Measurements from ENCODE around the gene NELL1.

NELL1 gene

DNA sequence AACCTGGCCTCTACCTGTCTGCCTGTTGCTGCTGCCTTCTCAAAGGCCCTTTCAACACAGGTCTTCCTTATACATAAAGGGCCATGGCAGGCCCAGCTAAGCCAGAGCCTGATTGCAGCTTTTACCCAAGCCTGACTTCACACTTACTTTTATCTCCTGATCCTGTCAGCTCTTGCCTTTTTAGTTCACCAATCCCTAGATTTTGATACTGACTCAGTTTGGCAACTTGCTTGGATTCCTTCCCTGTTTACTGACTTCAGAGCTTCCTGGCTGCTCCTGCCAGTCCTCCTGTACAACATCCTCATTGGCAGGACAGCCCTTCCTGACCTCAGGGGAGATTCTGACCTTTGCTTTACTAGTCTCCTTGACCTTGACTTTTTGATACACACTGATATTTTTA, 195.2 kb downstream of the NELL1 start:
- Histone ChIP-seq H3K4me3 (ENCODE audit: low read length in 2 of 2) (no peak overlapping the region), H3K36me3 (ENCODE audit: control insufficient read depth in 2 of 2, insufficient read depth in 2 of 2, low read length in 2 of 2) (no peaks in the 10 kb centered on the region), H3K27me3 (ENCODE audit: control insufficient read depth in 1 of 2, insufficient read depth in 2 of 2, low read length in 2 of 2) (no peaks in the 10 kb centered on the region), H3K9ac (ENCODE audit: low read length in 2 of 2) (no peak overlapping the region), H3K4me1 (ENCODE audit: control insufficient read depth, insufficient read depth, low read length) (no peaks in the 10 kb centered on the region), H3K27ac (ENCODE audit: low read length) (no peak overlapping the region), H3K9me3 (ENCODE audit: control insufficient read depth in 2 of 2, low read length in 2 of 2) (no peaks in the 10 kb centered on the region)

DNA sequence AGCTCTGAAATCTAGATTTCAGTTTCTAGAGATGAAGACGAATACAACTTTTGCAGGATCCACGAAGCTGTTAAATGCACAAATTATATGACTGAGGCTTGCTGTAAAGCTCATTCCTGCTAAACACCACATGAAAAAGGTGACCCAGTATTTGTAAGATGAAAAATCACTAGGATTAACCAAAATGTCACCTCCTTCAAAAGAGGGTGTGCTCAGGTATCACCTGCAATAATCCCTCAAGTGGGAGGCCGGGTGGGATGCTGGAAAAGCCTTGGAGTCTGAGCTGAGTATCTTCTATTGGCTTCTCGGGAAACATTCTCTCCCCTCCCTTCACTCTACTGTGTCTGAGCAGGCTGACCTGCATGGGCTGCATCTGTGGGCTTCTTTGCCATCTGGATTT, 195.8 kb downstream of the NELL1 start:
- H3K4me1 ChIP-seq (ENCODE audit: control insufficient read depth, insufficient read depth, low read length) = no peaks in the 10 kb centered on the region
- H3K27ac ChIP-seq (ENCODE audit: low read length) = no peak overlapping the region
- no peak overlapping the region for H3K9ac ChIP-seq (ENCODE audit: low read length in 2 of 2)
- no peaks in the 10 kb centered on the region for H3K27me3 ChIP-seq (ENCODE audit: control insufficient read depth in 1 of 2, insufficient read depth in 2 of 2, low read length in 2 of 2)
- no peak overlapping the region for H3K4me3 ChIP-seq (ENCODE audit: low read length in 2 of 2)
- H3K36me3 ChIP-seq (ENCODE audit: control insufficient read depth in 2 of 2, insufficient read depth in 2 of 2, low read length in 2 of 2) = no peaks in the 10 kb centered on the region
- no peaks in the 10 kb centered on the region for H3K9me3 ChIP-seq (ENCODE audit: control insufficient read depth in 2 of 2, low read length in 2 of 2)

DNA sequence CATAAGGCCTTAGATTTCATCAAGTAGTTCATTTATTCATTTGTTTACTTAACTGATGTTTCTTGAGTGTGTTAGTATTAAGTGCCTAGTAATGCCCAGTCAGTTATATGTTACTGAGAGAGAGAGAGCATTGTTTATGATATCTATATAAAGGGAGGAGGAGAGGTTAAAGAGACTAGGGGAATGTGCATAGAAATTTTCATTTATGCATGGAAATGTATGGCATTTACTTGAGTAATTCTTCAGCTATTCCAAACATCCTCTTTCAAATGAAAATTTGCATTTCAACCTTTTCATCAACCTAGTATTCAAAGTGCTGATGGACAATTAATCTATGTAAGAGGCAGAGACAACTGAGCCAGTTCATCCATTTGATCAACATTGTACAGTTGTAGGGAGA, 199.7 kb downstream of the NELL1 start:
- Histone ChIP-seq H3K27me3 (ENCODE audit: control insufficient read depth in 1 of 2, insufficient read depth in 2 of 2, low read length in 2 of 2) (no peaks in the 10 kb centered on the region), H3K36me3 (ENCODE audit: control insufficient read depth in 2 of 2, insufficient read depth in 2 of 2, low read length in 2 of 2) (no peaks in the 10 kb centered on the region), H3K9me3 (ENCODE audit: control insufficient read depth in 2 of 2, low read length in 2 of 2) (no peaks in the 10 kb centered on the region), H3K27ac (ENCODE audit: low read length) (no peak overlapping the region), H3K9ac (ENCODE audit: low read length in 2 of 2) (no peak overlapping the region), H3K4me3 (ENCODE audit: low read length in 2 of 2) (no peak overlapping the region), H3K4me1 (ENCODE audit: control insufficient read depth, insufficient read depth, low read length) (no peaks in the 10 kb centered on the region)

DNA sequence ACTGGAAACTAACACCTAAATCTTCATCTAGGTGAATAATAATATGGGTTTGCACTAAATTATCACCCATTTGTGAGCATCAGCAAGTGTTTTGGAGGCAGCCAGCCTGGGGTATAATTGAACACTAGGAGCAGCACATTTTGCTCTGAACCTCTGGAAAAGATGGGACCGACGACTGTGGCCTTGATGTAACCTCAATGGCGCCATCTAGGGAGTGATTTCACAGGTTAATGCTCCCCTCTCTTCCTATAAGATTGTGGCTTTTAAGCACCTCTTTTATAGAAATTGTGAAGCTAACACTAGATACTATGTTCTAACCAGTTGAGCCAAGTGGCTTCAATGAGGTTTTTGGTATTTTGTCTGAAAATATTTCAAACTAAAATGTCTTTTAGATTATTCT, 203.7 kb downstream of the NELL1 start:
- H3K4me3 ChIP-seq (ENCODE audit: low read length in 2 of 2) = no peak overlapping the region
- no peaks in the 10 kb centered on the region for H3K4me1 ChIP-seq (ENCODE audit: control insufficient read depth, insufficient read depth, low read length)
- no peaks in the 10 kb centered on the region for H3K36me3 ChIP-seq (ENCODE audit: control insufficient read depth in 2 of 2, insufficient read depth in 2 of 2, low read length in 2 of 2)
- H3K27ac ChIP-seq (ENCODE audit: low read length) = no peak overlapping the region
- H3K9me3 ChIP-seq (ENCODE audit: control insufficient read depth in 2 of 2, low read length in 2 of 2) = no peaks in the 10 kb centered on the region
- H3K9ac ChIP-seq (ENCODE audit: low read length in 2 of 2) = no peak overlapping the region
- H3K27me3 ChIP-seq (ENCODE audit: control insufficient read depth in 1 of 2, insufficient read depth in 2 of 2, low read length in 2 of 2) = no peaks in the 10 kb centered on the region

DNA sequence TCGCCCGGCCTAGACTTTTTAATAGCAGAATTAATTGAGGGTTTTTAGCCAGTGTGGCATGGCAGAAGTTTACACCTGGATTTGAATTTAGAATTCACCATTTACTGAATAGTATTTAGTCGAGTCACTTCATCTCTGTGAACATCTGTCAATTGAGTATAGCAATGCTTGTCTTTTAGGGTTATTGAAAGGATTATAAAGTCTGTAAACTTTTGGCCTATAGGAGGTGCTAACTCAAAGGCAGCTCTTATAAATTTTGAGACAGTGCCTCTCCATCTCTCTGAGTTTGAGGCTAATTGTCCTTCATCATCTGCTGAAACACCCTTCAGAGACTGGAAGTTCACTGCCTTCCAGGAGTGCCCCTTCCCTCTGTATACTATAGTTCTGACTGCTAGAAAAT, 205.0 kb downstream of the NELL1 start:
- Histone ChIP-seq H3K9me3 (ENCODE audit: control insufficient read depth in 2 of 2, low read length in 2 of 2) (no peaks in the 10 kb centered on the region), H3K36me3 (ENCODE audit: control insufficient read depth in 2 of 2, insufficient read depth in 2 of 2, low read length in 2 of 2) (no peaks in the 10 kb centered on the region), H3K4me3 (ENCODE audit: low read length in 2 of 2) (no peak overlapping the region), H3K27me3 (ENCODE audit: control insufficient read depth in 1 of 2, insufficient read depth in 2 of 2, low read length in 2 of 2) (no peaks in the 10 kb centered on the region), H3K4me1 (ENCODE audit: control insufficient read depth, insufficient read depth, low read length) (no peaks in the 10 kb centered on the region), H3K9ac (ENCODE audit: low read length in 2 of 2) (no peak overlapping the region), H3K27ac (ENCODE audit: low read length) (no peak overlapping the region)

DNA sequence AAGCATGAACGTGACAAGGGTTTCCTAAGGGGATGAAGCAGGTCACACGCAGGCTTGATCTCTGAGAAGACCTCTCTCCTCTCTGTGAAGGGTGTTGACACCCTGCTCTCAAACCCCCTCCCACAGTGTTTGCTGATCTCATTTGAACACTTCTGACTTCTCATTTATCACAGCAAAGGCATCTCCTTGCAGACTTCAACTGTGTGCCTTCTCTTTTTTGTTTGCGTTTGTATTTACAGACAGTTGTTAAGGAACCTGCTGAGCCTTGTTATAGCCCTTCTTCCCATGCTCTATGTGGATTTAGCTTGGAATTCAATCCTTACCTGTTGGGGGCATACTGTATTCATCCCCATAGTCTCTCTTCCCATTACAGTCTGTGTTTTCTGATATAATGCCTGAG, 206.5 kb downstream of the NELL1 start:
- H3K27ac ChIP-seq (ENCODE audit: low read length) = no peak overlapping the region
- no peak overlapping the region for H3K4me3 ChIP-seq (ENCODE audit: low read length in 2 of 2)
- no peaks in the 10 kb centered on the region for H3K27me3 ChIP-seq (ENCODE audit: control insufficient read depth in 1 of 2, insufficient read depth in 2 of 2, low read length in 2 of 2)
- no peaks in the 10 kb centered on the region for H3K9me3 ChIP-seq (ENCODE audit: control insufficient read depth in 2 of 2, low read length in 2 of 2)
- no peaks in the 10 kb centered on the region for H3K36me3 ChIP-seq (ENCODE audit: control insufficient read depth in 2 of 2, insufficient read depth in 2 of 2, low read length in 2 of 2)
- H3K9ac ChIP-seq (ENCODE audit: low read length in 2 of 2) = no peak overlapping the region
- H3K4me1 ChIP-seq (ENCODE audit: control insufficient read depth, insufficient read depth, low read length) = no peaks in the 10 kb centered on the region

DNA sequence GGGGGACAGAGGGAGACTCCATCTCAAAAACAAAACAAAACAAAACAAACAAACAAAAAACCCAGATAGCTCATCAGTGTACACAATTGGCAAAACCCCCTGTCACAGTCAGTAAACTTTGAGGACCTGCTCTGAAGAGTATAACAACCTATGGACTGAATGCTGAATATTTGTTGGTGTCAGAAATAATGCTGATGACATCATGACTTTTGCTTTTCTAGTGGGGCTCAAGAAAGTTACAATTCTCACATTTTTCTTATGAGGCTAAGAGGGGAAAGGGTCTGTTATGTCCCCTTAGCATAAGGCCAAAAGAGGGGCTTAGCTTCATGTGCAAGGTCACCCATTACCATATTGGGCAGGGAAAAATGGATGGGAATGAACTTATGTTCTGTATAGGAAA, 207.4 kb downstream of the NELL1 start:
- no peak overlapping the region for H3K27ac ChIP-seq (ENCODE audit: low read length)
- no peaks in the 10 kb centered on the region for H3K36me3 ChIP-seq (ENCODE audit: control insufficient read depth in 2 of 2, insufficient read depth in 2 of 2, low read length in 2 of 2)
- no peak overlapping the region for H3K4me3 ChIP-seq (ENCODE audit: low read length in 2 of 2)
- no peak overlapping the region for H3K9ac ChIP-seq (ENCODE audit: low read length in 2 of 2)
- no peaks in the 10 kb centered on the region for H3K9me3 ChIP-seq (ENCODE audit: control insufficient read depth in 2 of 2, low read length in 2 of 2)
- no peaks in the 10 kb centered on the region for H3K4me1 ChIP-seq (ENCODE audit: control insufficient read depth, insufficient read depth, low read length)
- no peaks in the 10 kb centered on the region for H3K27me3 ChIP-seq (ENCODE audit: control insufficient read depth in 1 of 2, insufficient read depth in 2 of 2, low read length in 2 of 2)

DNA sequence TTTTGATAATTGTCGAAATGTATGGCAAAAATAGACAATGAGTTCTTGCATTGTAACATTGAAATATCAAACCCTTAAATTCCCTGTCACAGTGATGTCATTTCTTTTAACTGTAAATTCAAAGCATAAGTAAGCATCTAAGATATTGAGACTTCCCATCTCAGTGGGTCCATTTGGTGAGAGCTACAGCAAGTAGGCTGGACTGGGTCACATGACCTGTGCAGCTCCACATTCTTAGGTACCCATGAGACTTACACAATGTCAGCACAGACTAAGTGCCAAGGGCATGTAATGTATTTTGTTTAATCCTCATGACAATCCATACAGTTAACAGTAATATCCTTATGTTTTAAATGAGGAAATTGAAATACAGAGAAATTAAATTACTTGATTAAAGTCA, 210.7 kb downstream of the NELL1 start:
- Histone ChIP-seq H3K27ac (ENCODE audit: low read length) (no peak overlapping the region), H3K4me3 (ENCODE audit: low read length in 2 of 2) (no peak overlapping the region), H3K9ac (ENCODE audit: low read length in 2 of 2) (no peak overlapping the region), H3K36me3 (ENCODE audit: control insufficient read depth in 2 of 2, insufficient read depth in 2 of 2, low read length in 2 of 2) (no peaks in the 10 kb centered on the region), H3K27me3 (ENCODE audit: control insufficient read depth in 1 of 2, insufficient read depth in 2 of 2, low read length in 2 of 2) (no peaks in the 10 kb centered on the region), H3K9me3 (ENCODE audit: control insufficient read depth in 2 of 2, low read length in 2 of 2) (no peaks in the 10 kb centered on the region), H3K4me1 (ENCODE audit: control insufficient read depth, insufficient read depth, low read length) (no peaks in the 10 kb centered on the region)

DNA sequence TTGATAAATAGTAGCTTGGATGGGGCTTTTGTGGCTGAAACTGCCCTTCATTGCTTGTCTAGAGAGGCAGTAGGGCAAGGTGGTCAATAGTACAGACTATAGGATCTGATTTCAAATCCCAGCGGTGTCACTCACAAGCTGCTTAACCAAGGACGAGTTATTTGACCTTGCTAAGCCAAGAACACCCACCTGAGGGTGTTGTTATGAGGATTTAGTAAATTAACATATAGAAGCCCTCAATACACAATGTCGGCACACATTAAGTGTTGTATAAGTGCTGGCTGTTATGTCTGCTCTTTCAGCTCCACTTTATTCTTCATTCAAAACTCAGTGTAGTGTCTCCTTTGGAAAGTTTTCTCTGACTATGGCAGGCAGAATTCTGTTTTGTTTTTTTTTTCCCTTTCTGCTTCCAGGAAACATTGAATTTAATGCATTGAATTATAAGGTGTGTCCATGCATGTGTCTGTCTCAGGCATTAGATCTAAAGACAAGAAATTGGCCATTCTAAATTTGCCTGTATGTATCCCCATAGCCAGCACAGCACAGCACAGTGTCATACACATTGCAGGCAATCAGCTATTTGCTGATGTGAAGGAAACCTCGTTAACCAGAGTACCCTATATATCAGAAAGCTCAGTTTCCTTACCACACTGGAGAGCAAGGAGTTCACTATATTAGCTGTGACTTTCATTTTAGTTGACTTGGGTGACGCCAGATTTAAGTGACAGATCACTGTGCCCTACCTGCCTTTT, 212.1 kb downstream of the NELL1 start:
- no peak overlapping the region for H3K27ac ChIP-seq (ENCODE audit: low read length)
- no peaks in the 10 kb centered on the region for H3K9me3 ChIP-seq (ENCODE audit: control insufficient read depth in 2 of 2, low read length in 2 of 2)
- H3K4me3 ChIP-seq (ENCODE audit: low read length in 2 of 2) = no peak overlapping the region
- H3K27me3 ChIP-seq (ENCODE audit: control insufficient read depth in 1 of 2, insufficient read depth in 2 of 2, low read length in 2 of 2) = no peaks in the 10 kb centered on the region
- no peaks in the 10 kb centered on the region for H3K36me3 ChIP-seq (ENCODE audit: control insufficient read depth in 2 of 2, insufficient read depth in 2 of 2, low read length in 2 of 2)
- no peaks in the 10 kb centered on the region for H3K4me1 ChIP-seq (ENCODE audit: control insufficient read depth, insufficient read depth, low read length)
- H3K9ac ChIP-seq (ENCODE audit: low read length in 2 of 2) = no peak overlapping the region

DNA sequence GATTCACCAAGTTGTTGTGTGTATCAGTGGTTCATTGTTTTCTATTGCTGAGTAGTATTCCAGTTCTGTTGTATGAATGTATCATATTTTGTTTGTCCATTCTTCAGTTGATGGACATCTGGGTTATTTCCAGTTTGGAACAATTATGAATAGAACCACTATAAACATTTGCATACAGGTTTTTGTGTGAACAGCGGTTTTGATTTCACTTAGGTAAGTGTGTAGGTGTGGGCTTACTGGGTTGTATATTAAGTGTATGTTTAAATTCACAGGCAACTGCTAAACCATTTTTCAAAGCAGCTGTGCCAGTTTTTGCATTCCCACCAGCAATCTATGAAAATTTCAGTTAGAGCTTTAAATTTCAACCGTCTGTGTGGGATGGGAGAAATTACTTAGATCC, 217.8 kb downstream of the NELL1 start:
- no peak overlapping the region for H3K9ac ChIP-seq (ENCODE audit: low read length in 2 of 2)
- no peaks in the 10 kb centered on the region for H3K27me3 ChIP-seq (ENCODE audit: control insufficient read depth in 1 of 2, insufficient read depth in 2 of 2, low read length in 2 of 2)
- H3K9me3 ChIP-seq (ENCODE audit: control insufficient read depth in 2 of 2, low read length in 2 of 2) = no peaks in the 10 kb centered on the region
- H3K27ac ChIP-seq (ENCODE audit: low read length) = no peak overlapping the region
- no peaks in the 10 kb centered on the region for H3K36me3 ChIP-seq (ENCODE audit: control insufficient read depth in 2 of 2, insufficient read depth in 2 of 2, low read length in 2 of 2)
- no peak overlapping the region for H3K4me3 ChIP-seq (ENCODE audit: low read length in 2 of 2)
- no peaks in the 10 kb centered on the region for H3K4me1 ChIP-seq (ENCODE audit: control insufficient read depth, insufficient read depth, low read length)

DNA sequence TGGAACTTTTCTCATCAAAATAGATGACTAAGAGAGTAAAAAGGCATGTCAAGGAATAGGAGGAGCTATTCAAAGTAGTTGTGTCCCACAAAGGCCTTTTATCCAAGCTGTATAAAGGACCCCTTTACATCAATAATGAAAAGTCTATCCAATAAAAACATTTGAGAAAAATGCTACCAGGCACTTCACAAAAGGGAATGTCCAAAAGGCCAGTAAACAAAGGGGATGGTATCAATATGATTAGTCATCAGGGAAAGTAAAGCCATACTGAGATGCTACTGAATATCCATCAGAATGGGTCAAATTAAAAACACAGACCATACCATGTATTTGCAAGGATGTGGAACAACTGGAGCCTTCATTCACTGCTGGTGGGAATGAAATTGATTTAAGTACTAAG, 224.9 kb downstream of the NELL1 start:
- H3K4me1 ChIP-seq (ENCODE audit: control insufficient read depth, insufficient read depth, low read length) = no peaks in the 10 kb centered on the region
- no peaks in the 10 kb centered on the region for H3K27me3 ChIP-seq (ENCODE audit: control insufficient read depth in 1 of 2, insufficient read depth in 2 of 2, low read length in 2 of 2)
- no peaks in the 10 kb centered on the region for H3K9me3 ChIP-seq (ENCODE audit: control insufficient read depth in 2 of 2, low read length in 2 of 2)
- H3K36me3 ChIP-seq (ENCODE audit: control insufficient read depth in 2 of 2, insufficient read depth in 2 of 2, low read length in 2 of 2) = no peaks in the 10 kb centered on the region
- no peak overlapping the region for H3K9ac ChIP-seq (ENCODE audit: low read length in 2 of 2)
- no peak overlapping the region for H3K27ac ChIP-seq (ENCODE audit: low read length)
- no peak overlapping the region for H3K4me3 ChIP-seq (ENCODE audit: low read length in 2 of 2)
